H1 (cell line): ENCODE measurements around the gene CAMK2B. TPM values are rescaled to one million over a fixed set of nuclear protein-coding genes. Genes with fewer than 3 reads are reported as not detected.

Experiments used
- CTCF ChIA-PET: fragments of 300-600 bp; sonication (Branson Sonifier 250); formaldehyde crosslinking; loops from one replicate; lab custom pipeline; 2021; ENCODE audit not compliant: partially characterized antibody; lab: Charles Lee
- POLR2A ChIA-PET: fragments of 300-600 bp; sonication (Branson Sonifier 250); formaldehyde crosslinking; loops from one replicate; lab custom pipeline; 2021; ENCODE audit warnings: inconsistent platforms; ENCODE audit not compliant: partially characterized antibody; lab: Charles Lee
- DNase-seq, 2 experiments: peaks; one replicate each; pipeline versions ENCODE4 v3.0.0 to v3.0.0-alpha.2; 2010 to 2022; ENCODE audit warnings: low spot score in 2 of 2, low read depth in 1 of 2, mixed read lengths in 1 of 2
- FAIRE-seq: peaks from 2 replicates; lab custom pipeline; 2011; peaks lifted over from hg19 to GRCh38; lab: Jason Lieb, UNC
- H2AFZ ChIP-seq: 2 replicates; pipeline ENCODE4 v1.8.1; 2012; ENCODE audit warnings: low read length, inconsistent platforms
- H2AK5ac ChIP-seq: 2 replicates; pipeline ENCODE4 v1.6.1; 2013; ENCODE audit warnings: low read depth, low read length
- H2BK120ac ChIP-seq: replicated peaks from 2 replicates; pipeline ENCODE3; 2013; ENCODE audit warnings: low read depth, low read length, inconsistent platforms
- H2BK12ac ChIP-seq: 2 replicates; pipeline ENCODE4 v1.6.1; 2013; ENCODE audit warnings: low read depth, low read length
- H2BK15ac ChIP-seq: 2 replicates; pipeline ENCODE4 v1.6.1; 2013; ENCODE audit warnings: low read length
- H2BK20ac ChIP-seq: 2 replicates; pipeline ENCODE4 v1.6.1; 2013; ENCODE audit warnings: low read length
- H2BK5ac ChIP-seq: 2 replicates; pipeline ENCODE4 v1.6.1; 2013; ENCODE audit warnings: low read depth, low read length
- H3K14ac ChIP-seq: 2 replicates; pipeline ENCODE4 v1.6.1; 2013; ENCODE audit warnings: inconsistent platforms; ENCODE audit not compliant: insufficient read length
- H3K18ac ChIP-seq: 2 replicates; pipeline ENCODE4 v1.6.1; 2013; ENCODE audit warnings: low read length; ENCODE audit errors: extremely low read depth
- H3K23ac ChIP-seq: 2 replicates; pipeline ENCODE4 v1.6.1; 2013; ENCODE audit warnings: inconsistent platforms; ENCODE audit not compliant: insufficient read length
- H3K23me2 ChIP-seq: 2 replicates; pipeline ENCODE4 v1.6.1; 2013; ENCODE audit warnings: low read depth, low read length
- H3K27ac ChIP-seq: 2 replicates; pipeline ENCODE4 v1.6.1; 2011; ENCODE audit warnings: low read depth, low read length, inconsistent platforms
- H3K27me3 ChIP-seq, 4 experiments: replicated peaks in 1 of 4; 1 replicate in 1 of 4; 2 replicates in 3 of 4; pipeline versions ENCODE4 v1.6.1 to v1.8.1; 2011 to 2013; ENCODE audit warnings: low read length in 3 of 4, mild to moderate bottlenecking in 3 of 4, inconsistent platforms in 2 of 4, mixed read lengths in 2 of 4, moderate library complexity in 1 of 4; ENCODE audit not compliant: control insufficient read depth in 3 of 4, insufficient read depth in 3 of 4; ENCODE audit errors: extremely low read depth in 1 of 4
- H3K36me3 ChIP-seq, 4 experiments: 2 replicates each; pipeline versions ENCODE4 v1.6.1 to v1.8.1; 2011 to 2013; ENCODE audit warnings: mild to moderate bottlenecking in 4 of 4, low read length in 3 of 4, moderate library complexity in 2 of 4, control low read depth in 1 of 4, inconsistent platforms in 1 of 4; ENCODE audit not compliant: insufficient read depth in 4 of 4, control insufficient read depth in 2 of 4
- H3K4ac ChIP-seq: replicated peaks from 2 replicates; pipeline ENCODE3; 2013; ENCODE audit warnings: low read length, low read depth, mixed read lengths, inconsistent platforms; ENCODE audit not compliant: insufficient read length
- H3K4me1 ChIP-seq, 4 experiments: replicated peaks in 1 of 4; 1 replicate in 1 of 4; 2 replicates in 3 of 4; pipeline versions ENCODE4 v1.6.1 to v1.8.1; 2011 to 2013; ENCODE audit warnings: low read length in 3 of 4, inconsistent platforms in 2 of 4, mixed read lengths in 1 of 4; ENCODE audit not compliant: insufficient read depth in 4 of 4, control insufficient read depth in 3 of 4
- H3K4me2 ChIP-seq, 2 experiments: 2 replicates each; pipeline versions ENCODE4 v1.6.1 to v1.8.1; 2011 to 2013; ENCODE audit warnings: low read depth in 2 of 2, low read length in 2 of 2, control low read depth in 1 of 2, inconsistent platforms in 1 of 2, mild to moderate bottlenecking in 1 of 2; ENCODE audit not compliant: insufficient read depth in 1 of 2
- H3K4me3 ChIP-seq, 4 experiments: fragments of 200-600, 300-600 bp in 1 of 4; sonication (generic), shearing (Covaris generic), sonication (Bioruptor Twin) in 1 of 4; 2 replicates each; pipeline versions ENCODE4 v1.5.1 to v1.8.1; 2011 to 2016; ENCODE audit warnings: low read length in 4 of 4, low read depth in 3 of 4, control low read depth in 2 of 4, inconsistent platforms in 2 of 4, mild to moderate bottlenecking in 2 of 4, mixed read lengths in 1 of 4, moderate library complexity in 1 of 4; ENCODE audit not compliant: insufficient read depth in 2 of 4; ENCODE audit errors: extremely low read depth in 1 of 4
- H3K56ac ChIP-seq: replicated peaks from 2 replicates; pipeline ENCODE3; 2013; ENCODE audit warnings: low read depth, mild to moderate bottlenecking, mixed read lengths, low read length, inconsistent platforms; ENCODE audit not compliant: insufficient read length
- H3K79me1 ChIP-seq: 2 replicates; pipeline ENCODE4 v1.6.1; 2013; ENCODE audit warnings: low read depth, low read length, control low read depth
- H3K79me2 ChIP-seq, 2 experiments: 2 replicates each; pipeline versions ENCODE4 v1.6.1 to v1.8.1; 2012 to 2013; ENCODE audit warnings: low read length in 2 of 2, mild to moderate bottlenecking in 2 of 2, inconsistent platforms in 1 of 2; ENCODE audit not compliant: insufficient read depth in 2 of 2, control insufficient read depth in 1 of 2
- H3K9ac ChIP-seq, 4 experiments: replicated peaks in 1 of 4; 1 replicate in 1 of 4; 2 replicates in 3 of 4; pipeline versions ENCODE4 v1.6.1 to v1.8.1; 2011 to 2013; ENCODE audit warnings: low read depth in 3 of 4, low read length in 3 of 4, control low read depth in 2 of 4, mild to moderate bottlenecking in 2 of 4, moderate library complexity in 2 of 4, inconsistent platforms in 1 of 4; ENCODE audit errors: extremely low read depth in 1 of 4
- H3K9me3 ChIP-seq, 2 experiments: 2 replicates each; pipeline versions ENCODE4 v1.6.1 to v1.8.1; 2012 to 2013; ENCODE audit warnings: mild to moderate bottlenecking in 2 of 2, moderate library complexity in 2 of 2, control low read depth in 1 of 2, inconsistent platforms in 1 of 2, low read depth in 1 of 2, low read length in 1 of 2, mixed read lengths in 1 of 2; ENCODE audit not compliant: insufficient read depth in 2 of 2
- H4K20me1 ChIP-seq, 2 experiments: replicated peaks in 1 of 2; 2 replicates each; pipeline versions ENCODE3 to v1.8.1; 2011 to 2013; ENCODE audit warnings: inconsistent platforms in 2 of 2, low read length in 2 of 2, mild to moderate bottlenecking in 1 of 2; ENCODE audit not compliant: insufficient read depth in 2 of 2, control insufficient read depth in 1 of 2
- H4K5ac ChIP-seq: 2 replicates; pipeline ENCODE4 v1.6.1; 2013; ENCODE audit warnings: low read length, low read depth, mixed read lengths, inconsistent platforms; ENCODE audit not compliant: insufficient read length
- H4K8ac ChIP-seq: 2 replicates; pipeline ENCODE4 v1.8.0; 2013; ENCODE audit warnings: mild to moderate bottlenecking, moderate library complexity, low read length, inconsistent platforms; ENCODE audit not compliant: insufficient read depth; ENCODE audit errors: extremely low read depth
- H4K91ac ChIP-seq: replicated peaks from 2 replicates; pipeline ENCODE3; 2013; ENCODE audit warnings: low read length, mixed read lengths, inconsistent platforms; ENCODE audit not compliant: insufficient read length
- CHD2 ChIP-seq: IDR thresholded peaks from 2 replicates; pipeline ENCODE4 v1.6.1; 2012; ENCODE audit warnings: low read length, improper control_type of control experiment
- CREB1 ChIP-seq: IDR thresholded peaks from 2 replicates; pipeline ENCODE4 v1.6.1; 2012; ENCODE audit warnings: inconsistent platforms
- FOSL1 ChIP-seq: IDR thresholded peaks from 2 replicates; pipeline ENCODE4 v1.6.1; 2011; ENCODE audit warnings: mild to moderate bottlenecking, low read depth, low read length, moderate library complexity; ENCODE audit not compliant: insufficient read depth
- GABPA ChIP-seq: IDR thresholded peaks from 2 replicates; pipeline ENCODE4 v1.6.1; 2011; ENCODE audit warnings: mild to moderate bottlenecking, low read length, moderate library complexity, borderline replicate concordance; ENCODE audit not compliant: insufficient read depth
- SIN3A ChIP-seq, 2 experiments: IDR thresholded peaks in 1 of 2; conservative IDR thresholded peaks in 1 of 2; 2 replicates each; pipeline ENCODE4 v1.6.1; 2011 to 2012; ENCODE audit warnings: low read length in 2 of 2, improper control_type of control experiment in 1 of 2, low read depth in 1 of 2, mild to moderate bottlenecking in 1 of 2
- SIX5 ChIP-seq: IDR thresholded peaks from 2 replicates; pipeline ENCODE4 v1.6.1; 2011; ENCODE audit warnings: mild to moderate bottlenecking, low read depth, low read length
- TCF12 ChIP-seq: IDR thresholded peaks from 2 replicates; pipeline ENCODE4 v1.6.1; 2011; ENCODE audit warnings: low read depth, mild to moderate bottlenecking, low read length
- WGBS, 2 experiments: shearing (Covaris generic) in 1 of 2; methylation state at CpG; one replicate each; pipeline versions ENCODE4 v1.1.6 to v1.1.7; 2013 to 2015; ENCODE audit warnings: low lambda C conversion rate in 2 of 2, mixed read lengths in 2 of 2, inconsistent platforms in 1 of 2, low coverage in 1 of 2, missing lambda C conversion rate in 1 of 2; ENCODE audit not compliant: insufficient replicate concordance in 2 of 2, insufficient coverage in 1 of 2, insufficient read length in 1 of 2; ENCODE audit errors: extremely low coverage in 1 of 2, missing lambda C conversion rate in 1 of 2; 5-methylcytosine and 5-hydroxymethylcytosine counted together
- polyA plus RNA-seq, 7 experiments: library from polyadenylated mRNA; depleted of rRNA in 3 of 7; stranded (reverse) in 5 of 7; unstranded in 2 of 7; fragments of >200 nt in 5 of 7; fragments of 200-250 nt in 2 of 7; gene quantifications; 1 replicate in 5 of 7; 2 replicates in 1 of 7; 4 replicates in 1 of 7; pipeline versions ENCODE4 v1.2.1 to v1.2.3, GENCODE V29; 2011 to 2013; ENCODE audit warnings: missing spikeins in 2 of 7, mixed read lengths in 2 of 7
- total RNA-seq: library from RNA; stranded (reverse); fragmentation: NEBNext Ultra II Directional; extraction: Animal tissue kit (Norgen Biotek cat#: 25700); gene quantifications from 2 replicates; pipeline ENCODE4 v1.2.1, GENCODE V29; 2021
- TF ChIP-seq, protein P1 (sequence below): IDR thresholded peaks from 2 replicates; pipeline ENCODE4 v1.6.1; 2012; ENCODE audit warnings: low read length, inconsistent platforms
- TF ChIP-seq, protein P2 (sequence below): IDR thresholded peaks from 2 replicates; pipeline ENCODE4 v1.6.1; 2011; ENCODE audit warnings: low read depth, mild to moderate bottlenecking, low read length; ENCODE audit not compliant: insufficient read depth

CAMK2B gene
- total and polyA plus RNA-seq, 2 of the 8 experiments (the other 6 are each of a cell fraction or from before 2014, with no cell fraction given), result 0.05 to 0.15 TPM

DNA sequence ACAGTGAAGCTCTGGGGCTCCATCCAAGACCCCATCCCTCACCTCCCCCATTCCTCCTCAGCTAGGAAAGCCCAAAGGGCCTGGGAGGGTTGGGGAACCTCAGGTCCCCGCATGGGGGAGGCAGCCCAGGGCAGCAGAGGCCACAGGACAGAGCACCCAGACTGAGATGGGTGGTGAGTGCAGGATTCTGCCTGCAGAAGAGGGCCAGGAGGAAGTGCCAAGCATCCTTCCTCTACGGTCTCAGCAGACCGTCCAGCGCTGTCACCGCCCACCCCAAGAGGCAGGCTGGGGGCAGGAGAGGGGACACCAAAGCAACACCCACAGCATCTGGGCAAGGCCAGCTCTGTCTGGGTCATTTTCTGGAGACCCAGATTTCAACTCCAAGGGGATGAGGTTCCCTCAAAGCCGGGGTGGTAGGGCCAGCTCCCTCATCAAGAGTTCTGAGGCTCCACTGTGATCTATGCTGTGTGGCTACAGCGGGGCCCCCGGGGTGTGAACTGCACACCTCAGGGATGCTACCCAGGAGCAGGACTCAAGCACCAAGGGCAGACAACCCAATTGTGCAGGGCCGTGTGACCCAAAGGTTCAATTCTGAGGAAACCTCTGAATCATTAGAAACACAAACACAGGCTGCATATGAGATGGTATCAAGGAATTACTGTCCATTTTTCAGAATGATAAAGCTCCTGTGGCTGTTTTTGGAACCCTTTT, 46.8 kb downstream of the CAMK2B start:
- Histone ChIP-seq H3K23ac (no peak overlapping the region), H3K14ac (no peak overlapping the region), H2BK5ac (no peak overlapping the region), H3K4me1 (peaks cover 0 to 10% (median 5%) of the 10 kb centered on the region in 4 experiments; a peak in 5 of 7 replicates), H3K79me1 (no peaks in the 10 kb centered on the region), H4K20me1 (peaks cover 0 to 3% of the 10 kb centered on the region in 2 experiments), H3K4me2 (no peak overlapping the region), H2BK120ac (no peak overlapping the region), H3K9me3 (no peaks in the 10 kb centered on the region), H2BK15ac (no peak overlapping the region), H3K18ac (no peak overlapping the region), H2BK20ac (no peak overlapping the region), H3K9ac (no peak overlapping the region), H2BK12ac (no peak overlapping the region), H3K4ac (no peak overlapping the region), H3K36me3 (no peaks in the 10 kb centered on the region), H4K91ac (no peak overlapping the region), H3K23me2 (no peaks in the 10 kb centered on the region; the same call in 1 of the 2 replicates), H3K27ac (no peak overlapping the region), H3K27me3 (peaks cover 0 to 23% (median 15%) of the 10 kb centered on the region in 4 experiments; a peak in 5 of 7 replicates), H2AFZ (no peak overlapping the region), H3K79me2 (no peaks in the 10 kb centered on the region), H2AK5ac (no peak overlapping the region), H4K8ac (no peak overlapping the region), H4K5ac (no peak overlapping the region), H3K4me3 (no peak overlapping the region), H3K56ac (no peak overlapping the region)
- CTCF ChIA-PET, result interaction anchor here (0.8 to 2.3 kb wide), 9 partner anchors 8 to 132 kb away, joined by 3 to 6 read pairs (median 3); no protein-coding TSS in a partner anchor
- FAIRE-seq (no peak), DNase-seq (peak in 1 of 2 experiments; percentile 38)
- WGBS, 2 experiments, result 90% methylated on average over 9 of the region's 9 CpGs; no CpG with 5 or more reads in 1 of the 2 experiments
- POLR2A ChIA-PET, result interaction anchor here (1.0 kb wide), 1 partner anchor 27 kb away, joined by 3 read pairs; no protein-coding TSS in a partner anchor
- TF ChIP-seq FOSL1 (no peak), SIX5 (no peak), TCF12 (no peak), SIN3A (conservative IDR thresholded peaks at IDR 0.05 in 1 of 2, IDR thresholded peaks at IDR 0.05 in 1 of 2; ENCODE audit: low read depth in 1 of 2, low read length in 2 of 2) (no peak), CHD2 (no peak), GABPA (no peak), CREB1 (no peak)
- TF ChIP-seq, protein P1, sequence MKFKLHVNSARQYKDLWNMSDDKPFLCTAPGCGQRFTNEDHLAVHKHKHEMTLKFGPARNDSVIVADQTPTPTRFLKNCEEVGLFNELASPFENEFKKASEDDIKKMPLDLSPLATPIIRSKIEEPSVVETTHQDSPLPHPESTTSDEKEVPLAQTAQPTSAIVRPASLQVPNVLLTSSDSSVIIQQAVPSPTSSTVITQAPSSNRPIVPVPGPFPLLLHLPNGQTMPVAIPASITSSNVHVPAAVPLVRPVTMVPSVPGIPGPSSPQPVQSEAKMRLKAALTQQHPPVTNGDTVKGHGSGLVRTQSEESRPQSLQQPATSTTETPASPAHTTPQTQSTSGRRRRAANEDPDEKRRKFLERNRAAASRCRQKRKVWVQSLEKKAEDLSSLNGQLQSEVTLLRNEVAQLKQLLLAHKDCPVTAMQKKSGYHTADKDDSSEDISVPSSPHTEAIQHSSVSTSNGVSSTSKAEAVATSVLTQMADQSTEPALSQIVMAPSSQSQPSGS, result no peak
- TF ChIP-seq, protein P2, sequence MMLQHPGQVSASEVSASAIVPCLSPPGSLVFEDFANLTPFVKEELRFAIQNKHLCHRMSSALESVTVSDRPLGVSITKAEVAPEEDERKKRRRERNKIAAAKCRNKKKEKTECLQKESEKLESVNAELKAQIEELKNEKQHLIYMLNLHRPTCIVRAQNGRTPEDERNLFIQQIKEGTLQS, result no peak
